HCT116 (cell line): ENCODE measurements around the gene KIFC1. TPM values are rescaled to one million over a fixed set of nuclear protein-coding genes. Genes with fewer than 3 reads are reported as not detected.

Source experiments
- ATAC-seq: fragments of 200-7000 bp; cut with Tn5 transposase; 2 replicates; pipeline ENCODE4 v1.9.1; 2020; ENCODE audit warnings: mild to moderate bottlenecking, moderate library complexity
- BruUV-seq: library from RNA; stranded (reverse); fragments of 400-500 nt; replicated peaks from 2 replicates; lab custom pipeline; 2021; lab: Mats Ljungman, UMichigan
- CTCF ChIA-PET: fragments of 300-600 bp; sonication (Branson Sonifier 250); formaldehyde crosslinking; loops from one replicate; lab custom pipeline; 2021; ENCODE audit warnings: antibody characterized with exemption; lab: Charles Lee
- POLR2A ChIA-PET: fragments of 300-600, 350-600 bp; sonication (Branson Sonifier 250); formaldehyde crosslinking; loops from one replicate; lab custom pipeline; 2021; ENCODE audit warnings: antibody characterized with exemption; lab: Charles Lee
- RAD21 ChIA-PET, 2 experiments: fragments of 300-600 bp; sonication (Branson Sonifier 250); formaldehyde crosslinking; loops; one replicate each; lab custom pipeline; 2023; ENCODE audit warnings: low total read pairs in 2 of 2; ENCODE audit not compliant: uncharacterized antibody in 2 of 2, unreplicated experiment in 2 of 2, low non-redundant PET in 1 of 2; lab: Charles Lee
- DNase-seq: peaks from one replicate; pipeline ENCODE4 v3.0.0-alpha.2; 2010; ENCODE audit warnings: low read depth, low spot score
- H2AFZ ChIP-seq: fragments of 200-600 bp; shearing (Covaris generic), sonication (generic); 2 replicates; pipeline ENCODE4 v1.6.1; 2017; ENCODE audit warnings: low read depth, mixed run types, mixed read lengths, antibody characterized with exemption, low read length; ENCODE audit not compliant: poor library complexity, severe bottlenecking
- H3K27ac ChIP-seq: 2 replicates; pipeline ENCODE4 v1.5.1; 2012; ENCODE audit warnings: low read depth, low read length
- H3K27me3 ChIP-seq: fragments of 200-600 bp; sonication (generic); 2 replicates; pipeline ENCODE4 v1.6.1; 2016; ENCODE audit warnings: mixed run types, low read length, mixed read lengths; ENCODE audit not compliant: insufficient read depth
- H3K36me3 ChIP-seq, 2 experiments: fragments of 200-500 bp in 1 of 2; fragments of 200-600 bp in 1 of 2; sonication (Bioruptor generic) in 1 of 2; sonication (generic) in 1 of 2; 2 replicates each; pipeline versions ENCODE4 v1.5.1 to v1.6.1; 2014 to 2016; ENCODE audit warnings: low read length in 2 of 2, inconsistent platforms in 1 of 2, mixed read lengths in 1 of 2, mixed run types in 1 of 2; ENCODE audit not compliant: insufficient read depth in 2 of 2, control insufficient read depth in 1 of 2
- H3K4me1 ChIP-seq, 2 experiments: fragments of 200-600 bp in 1 of 2; sonication (generic) in 1 of 2; 2 replicates each; pipeline versions ENCODE4 v1.5.1 to v1.6.1; 2012 to 2017; ENCODE audit warnings: low read length in 2 of 2, inconsistent platforms in 1 of 2, mild to moderate bottlenecking in 1 of 2, mixed read lengths in 1 of 2, mixed run types in 1 of 2, moderate library complexity in 1 of 2; ENCODE audit not compliant: insufficient read depth in 2 of 2, control insufficient read depth in 1 of 2
- H3K4me2 ChIP-seq: fragments of 200-600 bp; sonication (generic); 2 replicates; pipeline ENCODE4 v1.6.1; 2017; ENCODE audit warnings: mixed run types, low read length, mixed read lengths
- H3K4me3 ChIP-seq, 2 experiments: fragments of 200-600 bp in 1 of 2; sonication (generic) in 1 of 2; replicated peaks in 1 of 2; 2 replicates each; pipeline ENCODE4 v1.5.1; 2011 to 2016; ENCODE audit warnings: low read length in 2 of 2, control low read depth in 1 of 2, low read depth in 1 of 2, mild to moderate bottlenecking in 1 of 2, mixed read lengths in 1 of 2, mixed run types in 1 of 2
- H3K79me2 ChIP-seq: fragments of 200-600 bp; sonication (generic); 2 replicates; pipeline ENCODE4 v1.6.1; 2017; ENCODE audit warnings: mild to moderate bottlenecking, mixed run types, low read length, moderate library complexity, mixed read lengths; ENCODE audit not compliant: insufficient read depth
- H3K9ac ChIP-seq: fragments of 200-600 bp; sonication (generic); 2 replicates; pipeline ENCODE4 v1.6.1; 2016; ENCODE audit warnings: low read length, mixed read lengths
- H3K9me2 ChIP-seq: fragments of 200-600 bp; sonication (generic), shearing (Covaris generic); 2 replicates; pipeline ENCODE4 v1.6.1; 2017; ENCODE audit warnings: mixed run types, mild to moderate bottlenecking, moderate library complexity; ENCODE audit not compliant: insufficient read depth
- H3K9me3 ChIP-seq, 2 experiments: fragments of 200-500 bp in 1 of 2; fragments of 200-600 bp in 1 of 2; sonication (Bioruptor generic) in 1 of 2; sonication (generic) in 1 of 2; 2 replicates each; pipeline ENCODE4 v1.6.1; 2014 to 2017; ENCODE audit warnings: low read length in 2 of 2, mixed read lengths in 2 of 2, inconsistent platforms in 1 of 2, low read depth in 1 of 2, mild to moderate bottlenecking in 1 of 2, mixed run types in 1 of 2, moderate library complexity in 1 of 2; ENCODE audit not compliant: control insufficient read depth in 1 of 2, insufficient read depth in 1 of 2
- H4K20me1 ChIP-seq: fragments of 200-600 bp; sonication (generic), shearing (Covaris generic); 2 replicates; pipeline ENCODE4 v1.6.1; 2017; ENCODE audit warnings: mixed run types, mild to moderate bottlenecking, moderate library complexity; ENCODE audit not compliant: insufficient read depth
- ATF3 ChIP-seq: IDR thresholded peaks from 2 replicates; pipeline ENCODE4 v1.6.1; 2012
- CBX3 ChIP-seq: IDR thresholded peaks from 2 replicates; pipeline ENCODE4 v1.6.1; 2012; ENCODE audit warnings: low read depth
- CEBPB ChIP-seq: IDR thresholded peaks from 2 replicates; pipeline ENCODE4 v1.6.1; 2012; ENCODE audit warnings: low read depth
- CTCF ChIP-seq, 3 experiments: fragments of 200-600 bp in 1 of 3; sonication (generic) in 1 of 3; IDR thresholded peaks in 2 of 3; conservative IDR thresholded peaks in 1 of 3; 2 replicates each; pipeline ENCODE4 v1.5.1; 2012 to 2017; ENCODE audit warnings: low read depth in 2 of 3, low read length in 2 of 3, antibody characterized with exemption in 1 of 3, borderline replicate concordance in 1 of 3, control low read depth in 1 of 3, mild to moderate bottlenecking in 1 of 3, mixed read lengths in 1 of 3, mixed run types in 1 of 3, moderate library complexity in 1 of 3; ENCODE audit not compliant: insufficient read depth in 1 of 3
- EGR1 ChIP-seq: IDR thresholded peaks from 2 replicates; pipeline ENCODE4 v1.6.1; 2012; ENCODE audit warnings: low read depth
- EZH2 ChIP-seq: fragments of 200-600 bp; sonication (generic); IDR thresholded peaks from 2 replicates; pipeline ENCODE4 v1.6.1; 2017; ENCODE audit warnings: antibody characterized with exemption, mixed run types
- EZH2phosphoT487 ChIP-seq: fragments of 200-600 bp; IDR thresholded peaks from 2 replicates; pipeline ENCODE4 v1.6.1; 2018; ENCODE audit warnings: antibody characterized with exemption, borderline replicate concordance
- MAX ChIP-seq: IDR thresholded peaks from 2 replicates; pipeline ENCODE4 v1.6.1; 2012
- POLR2A ChIP-seq: IDR thresholded peaks from 2 replicates; pipeline ENCODE4 v1.7.0; 2011; ENCODE audit warnings: borderline replicate concordance; ENCODE audit not compliant: insufficient read depth, insufficient read length; ENCODE audit errors: extremely low read depth
- POLR2AphosphoS5 ChIP-seq: IDR thresholded peaks from 2 replicates; pipeline ENCODE4 v1.6.1; 2011; ENCODE audit warnings: mild to moderate bottlenecking, low read depth, low read length, moderate library complexity
- RAD21 ChIP-seq: IDR thresholded peaks from 2 replicates; pipeline ENCODE4 v1.6.1; 2012; ENCODE audit warnings: low read depth, mild to moderate bottlenecking
- REST ChIP-seq: IDR thresholded peaks from 2 replicates; pipeline ENCODE4 v1.6.1; 2012; ENCODE audit warnings: low read depth
- SIN3A ChIP-seq: IDR thresholded peaks from 2 replicates; pipeline ENCODE4 v1.6.1; 2012; ENCODE audit warnings: low read depth
- SP1 ChIP-seq: IDR thresholded peaks from 2 replicates; pipeline ENCODE4 v1.6.1; 2012; ENCODE audit warnings: low read depth
- SRF ChIP-seq: IDR thresholded peaks from 2 replicates; pipeline ENCODE4 v1.6.1; 2012; ENCODE audit warnings: low read depth
- TCF7L2 ChIP-seq: IDR thresholded peaks from 2 replicates; pipeline ENCODE4 v1.7.0; 2011; ENCODE audit warnings: borderline replicate concordance, inconsistent platforms; ENCODE audit not compliant: insufficient read depth, insufficient read length; ENCODE audit errors: extremely low read depth
- YY1 ChIP-seq: IDR thresholded peaks from 2 replicates; pipeline ENCODE4 v1.6.1; 2011; ENCODE audit warnings: low read length, low read depth, moderate library complexity, mild to moderate bottlenecking; ENCODE audit not compliant: insufficient replicate concordance; ENCODE audit errors: extremely low read depth
- ZNF274 ChIP-seq: fragments of 200-500 bp; sonication (Bioruptor generic); IDR thresholded peaks from 2 replicates; pipeline ENCODE4 v1.6.1; 2014; ENCODE audit warnings: mild to moderate bottlenecking, low read depth, low read length, inconsistent platforms
- intact Hi-C: fragments of 100-400 bp; cut with micrococcal nuclease; formaldehyde crosslinking; loops from 2 replicates; pipeline ENCODE4 v1.10.0; 2022
- total RNA-seq: library from RNA; stranded (reverse); gene quantifications from one replicate; pipeline ENCODE4 v1.2.1, GENCODE V29; 2021; ENCODE audit not compliant: unreplicated experiment

KIFC1 gene
- total RNA-seq, 1 experiment from 2014 or later: 84.7 TPM

- TF ChIP-seq ATF3: no peak
- TF ChIP-seq, all 23 proteins: peak for 0
Observed at GRCh38 chr6:33433544-33434191, 42.0 kb downstream of the KIFC1 start (continued).

- Histone ChIP-seq H3K9me2 (no peaks in the 10 kb centered on the region), H3K27me3 (no peaks in the 10 kb centered on the region), H3K9ac (no peak overlapping the region), H3K4me3 (no peak overlapping the region), H3K27ac (no peak overlapping the region), H3K4me1 (peaks cover 16 to 42% of the 10 kb centered on the region in 2 experiments), H3K36me3 (peaks cover 2 to 7% of the 10 kb centered on the region in 2 experiments; a peak in 2 of 4 replicates), H4K20me1 (no peaks in the 10 kb centered on the region), H2AFZ (no peak overlapping the region)
- ATAC-seq (no peak), DNase-seq (no peak)
- BruUV-seq: no TSS peak
- RAD21 ChIA-PET: no interaction called here
- TF ChIP-seq SP1: no peak
- TF ChIP-seq RAD21: no peak
- no peak for TF ChIP-seq REST
- no peak for TF ChIP-seq SRF
- no peak for TF ChIP-seq CEBPB
- TF ChIP-seq EZH2: no peak
- no peak for TF ChIP-seq POLR2A
- no peak for TF ChIP-seq EGR1
- TF ChIP-seq EZH2phosphoT487: no peak
- no peak for TF ChIP-seq CBX3
- no peak for TF ChIP-seq YY1
- TF ChIP-seq SIN3A: no peak
- no peak for TF ChIP-seq CTCF (IDR thresholded peaks at IDR 0.05 in 2 of 3, conservative IDR thresholded peaks at IDR 0.05 in 1 of 3; ENCODE audit: borderline replicate concordance in 1 of 3, insufficient read depth in 1 of 3, low read depth in 2 of 3, low read length in 2 of 3)
- TF ChIP-seq ZNF274: no peak
- no peak for TF ChIP-seq POLR2AphosphoS5
- TF ChIP-seq MAX: no peak
- TF ChIP-seq TCF7L2: no peak
- TF ChIP-seq, all 23 proteins: peak for 0
- CTCF ChIA-PET: no interaction called here
- no peaks in the 10 kb centered on the region for H3K79me2 ChIP-seq
- POLR2A ChIA-PET: no interaction called here
- no peak overlapping the region for H3K4me2 ChIP-seq
- intact Hi-C loops: no loop called here
- H3K9me3 ChIP-seq: no peaks in the 10 kb centered on the region
Observed at GRCh38 chr6:33434961-33435360, 43.3 kb downstream of the KIFC1 start.
